GM10248 (cell line): ENCODE measurements around the gene ZNF768.

Experiments used
- CTCF ChIA-PET: fragments of 300-600 bp; sonication (Branson Sonifier 250); formaldehyde crosslinking; extraction: SDS; loops from one replicate; lab custom pipeline; 2021; ENCODE audit warnings: antibody characterized with exemption; lab: Yijun Ruan, JAX
- POLR2A ChIA-PET: fragments of 350-650 bp; sonication (Branson Sonifier 250); formaldehyde crosslinking; extraction: SDS; loops from one replicate; lab custom pipeline; 2020; ENCODE audit warnings: antibody characterized with exemption; lab: Yijun Ruan, JAX
- DNase-seq: peaks from one replicate; pipeline ENCODE4 v3.0.0; 2012; ENCODE audit errors: extremely low spot score
- CTCF ChIP-seq: IDR thresholded peaks from 2 replicates; pipeline ENCODE4 v1.5.1; 2012; ENCODE audit warnings: mild to moderate bottlenecking, low read depth; ENCODE audit errors: extremely low read depth, missing control alignments, control extremely low read depth

The ZNF768 gene

GRCh38 chr16:30526137-30526822 lies at the start of gene ZNF768:
TSS of gene ZNF768 (minus strand) at chr16:30526566. CDS start at chr16:30526413, 153 bp downstream.
- ChIA-PET CTCF (interaction anchor here (0.9 to 1.6 kb wide), 5 partner anchors 16 to 103 kb away, joined by 3 to 7 read pairs (median 5); no protein-coding TSS in a partner anchor), POLR2A (interaction anchor here (1.0 kb wide), 1 partner anchor 68 kb away, joined by 7 read pairs; no protein-coding TSS in a partner anchor)
- DNase-seq = peak; percentile 84

GRCh38 chr16:30574678-30575077 lies 48.3 kb upstream of the ZNF768 start:
- no peak for DNase-seq
- ChIA-PET CTCF (interaction anchor here (1.0 to 4.2 kb wide), 2 partner anchors 40 to 145 kb away, joined by 3 to 12 read pairs; partner anchors contain the start of genes DCTPP1 and ZNF747), POLR2A (no interaction called here)
- no peak for TF ChIP-seq CTCF

More at GRCh38 chr16:30526137-30526822, at the start of gene ZNF768:
- TF ChIP-seq CTCF = no peak

- DNase-seq = peak; percentile 93
- no peak for TF ChIP-seq CTCF
- POLR2A ChIA-PET = interaction anchor here (0.6 to 1.5 kb wide), 3 partner anchors 13 to 47 kb away, joined by 3 to 4 read pairs (median 3); partner anchors contain the start of gene ZNF764
- CTCF ChIA-PET = interaction anchor here (0.8 to 1.7 kb wide), 13 partner anchors 10 to 142 kb away, joined by 3 to 7 read pairs (median 4); partner anchors contain the start of genes DCTPP1, ZNF764 and ZNF785
Measured at GRCh38 chr16:30571445-30572322, 45.3 kb upstream of the ZNF768 start, which contains the start of gene ZNF688. TSS of gene ZNF688 (minus strand) at chr16:30571714. CDS start at chr16:30571629, 85 bp downstream.

GRCh38 chr16:30570636-30571444 lies 44.5 kb upstream of the ZNF768 start:
- ChIA-PET CTCF (interaction anchor here (0.8 to 1.7 kb wide), 8 partner anchors 12 to 141 kb away, joined by 3 to 7 read pairs (median 4); partner anchors contain the start of genes DCTPP1, ZNF747 and ZNF785), POLR2A (interaction anchor here (0.9 to 1.5 kb wide), 3 partner anchors 12 to 141 kb away, joined by 3 to 4 read pairs (median 3); partner anchors contain the start of genes DCTPP1 and ZNF764)
- no peak for DNase-seq
- no peak for TF ChIP-seq CTCF

GRCh38 chr16:30569746-30570635 lies 43.6 kb upstream of the ZNF768 start:
- no peak for DNase-seq
- ChIA-PET CTCF (interaction anchor here (0.8 to 1.7 kb wide), 3 partner anchors 11 to 140 kb away, joined by 3 to 7 read pairs (median 4); partner anchors contain the start of genes DCTPP1 and ZNF747), POLR2A (interaction anchor here (0.9 kb wide), 1 partner anchor 140 kb away, joined by 3 read pairs; the partner anchor contains the start of gene DCTPP1)
- no peak for TF ChIP-seq CTCF
